Measurements from ENCODE around the gene CCDC83.
"Not testable (repeated sequence)": the region's sequence is repeated elsewhere in the genome, so short reads cannot be mapped to it uniquely, and the experiment has no call there.

Gene CCDC83

DNA sequence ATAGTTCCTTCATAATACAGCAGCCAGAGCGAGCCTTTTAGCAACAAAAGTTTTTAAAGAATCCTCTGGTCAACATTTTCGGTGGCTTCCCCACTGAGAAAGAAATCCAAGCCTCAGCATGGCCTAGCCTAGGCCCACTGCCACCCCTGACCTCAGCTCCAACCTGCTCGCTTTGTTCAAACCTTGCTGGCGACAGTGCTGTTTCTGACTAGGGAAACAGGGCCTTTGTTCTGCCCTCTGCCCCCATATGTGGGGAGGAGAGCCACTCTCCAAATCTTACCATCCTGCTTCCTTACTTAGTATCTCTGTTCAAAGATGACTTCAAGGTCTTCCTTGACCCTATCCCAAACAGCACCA lies 95.8 kb downstream of the CCDC83 start:
- Histone ChIP-seq H3K9ac (ENCODE audit: low read depth, low read length, poor library complexity) (no peak overlapping the region), H3K4me2 (ENCODE audit: insufficient read depth, low read length, poor library complexity, severe bottlenecking) (no peak overlapping the region), H3K27ac (replicated peaks; ENCODE audit: low read length) (no peak overlapping the region), H3K23ac (ENCODE audit: low read depth, low read length, poor library complexity) (no peak overlapping the region), H3K36me3 (replicated peaks in 1 of 2; ENCODE audit: control insufficient read depth in 2 of 2, insufficient read depth in 2 of 2, low read length in 2 of 2) (peaks cover 2 to 24% of the 10 kb centered on the region in 2 donors), H4K91ac (ENCODE audit: low read depth, low read length, poor library complexity) (no peak overlapping the region), H2AK5ac (ENCODE audit: low read depth, low read length) (no peak overlapping the region), H3K79me1 (ENCODE audit: low read depth, low read length) (no peaks in the 10 kb centered on the region), H2BK5ac (ENCODE audit: low read length) (no peak overlapping the region), H2BK15ac (ENCODE audit: low read length) (no peak overlapping the region), H3K4me1 (ENCODE audit: control insufficient read depth in 2 of 2, insufficient read depth in 1 of 2, low read depth in 1 of 2, low read length in 2 of 2) (no peaks in the 10 kb centered on the region), H4K8ac (ENCODE audit: low read depth, low read length) (no peak overlapping the region), H3K14ac (ENCODE audit: low read length) (no peak overlapping the region), H2AFZ (ENCODE audit: low read length) (no peak overlapping the region), H2BK120ac (ENCODE audit: low read depth, low read length) (no peak overlapping the region), H3K27me3 (ENCODE audit: control insufficient read depth in 3 of 3, insufficient read depth in 3 of 3, low read depth in 1 of 3, low read length in 3 of 3) (no peaks in the 10 kb centered on the region), H3K9me3 (replicated peaks in 1 of 2; ENCODE audit: control insufficient read depth in 2 of 2, insufficient read depth in 1 of 2, low read depth in 1 of 2, low read length in 2 of 2) (peaks cover 0 to 1% of the 10 kb centered on the region in 2 donors), H3K4ac (ENCODE audit: low read length) (no peak overlapping the region), H2BK12ac (ENCODE audit: low read length) (no peak overlapping the region), H3K4me3 (ENCODE audit: low read length in 2 of 2) (no peak overlapping the region), H3K18ac (ENCODE audit: low read length) (no peak overlapping the region)
- DNase-seq (ENCODE audit: low spot score): no peak
- WGBS, 2 donors (ENCODE audit: extremely low coverage in 2 of 2, insufficient read length in 2 of 2, insufficient replicate concordance in 1 of 2): no CpG with 5 or more reads among the region's 4 CpGs

DNA sequence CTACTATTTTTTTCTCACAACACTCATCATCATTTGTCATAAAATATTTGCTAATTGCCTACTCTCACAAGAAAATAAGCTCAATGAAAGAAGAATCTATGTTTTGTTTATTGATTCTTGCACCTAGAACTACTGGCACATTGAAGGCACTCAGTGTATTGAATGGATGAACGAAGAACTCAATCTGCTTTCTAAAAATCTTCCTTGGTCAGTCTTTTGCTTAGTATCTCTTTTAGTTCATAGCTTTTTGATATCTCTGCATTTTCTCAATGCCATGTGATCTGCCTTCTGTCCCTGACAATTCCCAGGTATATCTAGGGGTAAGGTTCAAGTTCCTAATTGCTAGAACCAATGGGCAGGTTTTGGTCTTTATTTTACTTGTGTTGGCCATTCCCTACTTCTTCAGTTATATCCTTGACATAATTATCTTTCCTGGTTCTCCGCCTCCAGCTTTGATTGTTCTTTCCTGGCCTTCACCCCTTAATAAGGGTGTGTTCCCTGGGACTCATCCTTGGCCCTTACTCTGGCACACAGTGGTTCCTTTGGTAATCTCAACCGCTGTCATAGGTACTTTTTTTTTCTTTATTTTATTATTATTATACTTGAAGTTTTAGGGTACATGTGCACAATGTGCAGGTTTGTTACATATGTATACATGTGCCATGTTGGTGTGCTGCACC lies 96.4 kb downstream of the CCDC83 start:
- H3K27me3 ChIP-seq (ENCODE audit: control insufficient read depth in 3 of 3, insufficient read depth in 3 of 3, low read depth in 1 of 3, low read length in 3 of 3): no peaks in the 10 kb centered on the region
- H3K4ac ChIP-seq (ENCODE audit: low read length): no peak overlapping the region
- no CpG with 5 or more reads among the region's 3 CpGs for WGBS, 2 donors (ENCODE audit: extremely low coverage in 2 of 2, insufficient read length in 2 of 2, insufficient replicate concordance in 1 of 2)
- no peak overlapping the region for H3K23ac ChIP-seq (ENCODE audit: low read depth, low read length, poor library complexity)
- H2BK120ac ChIP-seq (ENCODE audit: low read depth, low read length): no peak overlapping the region
- no peak overlapping the region for H3K27ac ChIP-seq (replicated peaks; ENCODE audit: low read length)
- H3K4me2 ChIP-seq (ENCODE audit: insufficient read depth, low read length, poor library complexity, severe bottlenecking): no peak overlapping the region
- H2BK15ac ChIP-seq (ENCODE audit: low read length): no peak overlapping the region
- H3K18ac ChIP-seq (ENCODE audit: low read length): no peak overlapping the region
- no peak overlapping the region for H3K14ac ChIP-seq (ENCODE audit: low read length)
- H2AK5ac ChIP-seq (ENCODE audit: low read depth, low read length): no peak overlapping the region
- no peak for DNase-seq (ENCODE audit: low spot score)
- no peak overlapping the region for H3K4me3 ChIP-seq (ENCODE audit: low read length in 2 of 2)
- H4K91ac ChIP-seq (ENCODE audit: low read depth, low read length, poor library complexity): no peak overlapping the region
- no peak overlapping the region for H4K8ac ChIP-seq (ENCODE audit: low read depth, low read length)
- no peak overlapping the region for H3K9ac ChIP-seq (ENCODE audit: low read depth, low read length, poor library complexity)
- H3K9me3 ChIP-seq (replicated peaks in 1 of 2; ENCODE audit: control insufficient read depth in 2 of 2, insufficient read depth in 1 of 2, low read depth in 1 of 2, low read length in 2 of 2): peaks cover 0 to 1% of the 10 kb centered on the region in 2 donors
- no peak overlapping the region for H2AFZ ChIP-seq (ENCODE audit: low read length)
- peaks cover 3 to 30% of the 10 kb centered on the region in 2 donors for H3K36me3 ChIP-seq (replicated peaks in 1 of 2; ENCODE audit: control insufficient read depth in 2 of 2, insufficient read depth in 2 of 2, low read length in 2 of 2)
- no peak overlapping the region for H2BK5ac ChIP-seq (ENCODE audit: low read length)
- H3K4me1 ChIP-seq (ENCODE audit: control insufficient read depth in 2 of 2, insufficient read depth in 1 of 2, low read depth in 1 of 2, low read length in 2 of 2): no peaks in the 10 kb centered on the region
- no peak overlapping the region for H2BK12ac ChIP-seq (ENCODE audit: low read length)
- H3K79me1 ChIP-seq (ENCODE audit: low read depth, low read length): no peaks in the 10 kb centered on the region

DNA sequence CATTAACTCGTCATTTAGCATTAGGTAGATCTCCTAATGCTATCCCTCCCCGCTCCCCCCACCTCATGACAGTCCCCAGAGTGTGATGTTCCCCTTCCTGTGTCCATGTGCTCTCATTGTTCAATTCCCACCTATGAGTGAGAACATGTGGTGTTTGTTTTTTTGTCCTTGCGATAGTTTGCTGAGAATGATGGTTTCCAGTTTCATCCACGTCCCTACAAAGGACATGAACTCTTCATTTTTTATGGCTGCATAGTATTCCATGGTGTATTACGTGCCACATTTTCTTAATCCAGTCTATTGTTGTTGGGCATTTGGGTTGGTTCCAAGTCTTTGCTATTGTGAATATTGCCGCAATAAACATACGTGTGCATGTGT lies 96.9 kb downstream of the CCDC83 start:
- H3K4me1 ChIP-seq (ENCODE audit: control insufficient read depth in 2 of 2, insufficient read depth in 1 of 2, low read depth in 1 of 2, low read length in 2 of 2): not testable (repeated sequence)
- WGBS, 2 donors (ENCODE audit: extremely low coverage in 2 of 2, insufficient read length in 2 of 2, insufficient replicate concordance in 1 of 2): no CpG with 5 or more reads among the region's 7 CpGs

DNA sequence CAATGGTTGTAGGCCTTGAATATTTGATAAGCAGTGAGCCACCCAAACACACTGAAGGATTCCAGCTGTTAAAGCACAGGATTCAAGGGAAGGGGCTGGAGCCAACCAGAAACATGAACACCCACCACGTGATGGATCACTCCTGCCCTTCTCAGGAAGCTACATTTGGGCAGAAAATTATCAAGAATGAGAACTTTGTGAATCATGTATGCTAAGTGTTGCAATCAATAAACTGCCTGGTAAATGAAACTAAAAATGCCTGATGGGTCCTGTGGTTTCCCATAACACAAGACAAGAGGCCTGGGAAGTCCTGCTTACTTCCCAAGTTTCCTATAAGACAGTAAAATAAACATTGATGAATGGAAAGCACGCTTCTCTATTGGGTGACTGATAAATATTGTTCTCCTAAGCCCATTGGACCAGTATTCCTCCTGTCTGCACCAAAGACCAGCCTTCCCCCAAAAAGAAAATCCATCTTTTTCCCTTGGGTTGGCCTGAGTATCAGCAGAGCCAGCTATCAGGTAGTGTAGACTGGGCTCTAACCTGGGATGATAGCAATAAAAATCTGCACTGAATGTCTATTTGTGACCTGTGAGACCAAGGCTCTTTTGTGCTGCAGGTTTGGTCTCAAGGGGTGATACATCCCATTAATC lies 98.4 kb downstream of the CCDC83 start:
- no peak overlapping the region for H3K27ac ChIP-seq (replicated peaks; ENCODE audit: low read length)
- peaks cover 5 to 50% of the 10 kb centered on the region in 2 donors for H3K36me3 ChIP-seq (replicated peaks in 1 of 2; ENCODE audit: control insufficient read depth in 2 of 2, insufficient read depth in 2 of 2, low read length in 2 of 2)
- H3K4me2 ChIP-seq (ENCODE audit: insufficient read depth, low read length, poor library complexity, severe bottlenecking): no peak overlapping the region

More for the DNA sequence above, 96.9 kb downstream of the CCDC83 start:
- H3K36me3 ChIP-seq (replicated peaks in 1 of 2; ENCODE audit: control insufficient read depth in 2 of 2, insufficient read depth in 2 of 2, low read length in 2 of 2): peaks cover 5 to 35% of the 10 kb centered on the region in 2 donors
- not testable (repeated sequence) for H3K79me1 ChIP-seq (ENCODE audit: low read depth, low read length); H2AK5ac ChIP-seq (ENCODE audit: low read depth, low read length); H3K4me2 ChIP-seq (ENCODE audit: insufficient read depth, low read length, poor library complexity, severe bottlenecking); H4K91ac ChIP-seq (ENCODE audit: low read depth, low read length, poor library complexity); H3K27ac ChIP-seq (replicated peaks; ENCODE audit: low read length); H3K23ac ChIP-seq (ENCODE audit: low read depth, low read length, poor library complexity); H3K4ac ChIP-seq (ENCODE audit: low read length); H2BK5ac ChIP-seq (ENCODE audit: low read length); H2AFZ ChIP-seq (ENCODE audit: low read length); H2BK120ac ChIP-seq (ENCODE audit: low read depth, low read length); H3K9ac ChIP-seq (ENCODE audit: low read depth, low read length, poor library complexity); H2BK12ac ChIP-seq (ENCODE audit: low read length); H3K4me3 ChIP-seq (ENCODE audit: low read length in 2 of 2); DNase-seq (ENCODE audit: low spot score); H3K9me3 ChIP-seq (replicated peaks in 1 of 2; ENCODE audit: control insufficient read depth in 2 of 2, insufficient read depth in 1 of 2, low read depth in 1 of 2, low read length in 2 of 2); H3K18ac ChIP-seq (ENCODE audit: low read length); H3K14ac ChIP-seq (ENCODE audit: low read length); H2BK15ac ChIP-seq (ENCODE audit: low read length); H3K27me3 ChIP-seq (ENCODE audit: control insufficient read depth in 3 of 3, insufficient read depth in 3 of 3, low read depth in 1 of 3, low read length in 3 of 3); H4K8ac ChIP-seq (ENCODE audit: low read depth, low read length)

More for the DNA sequence above, 98.4 kb downstream of the CCDC83 start:
- no peak overlapping the region for H3K4me3 ChIP-seq (ENCODE audit: low read length in 2 of 2)
- H2AFZ ChIP-seq (ENCODE audit: low read length): no peak overlapping the region
- no peak overlapping the region for H2BK12ac ChIP-seq (ENCODE audit: low read length)
- no peaks in the 10 kb centered on the region for H3K4me1 ChIP-seq (ENCODE audit: control insufficient read depth in 2 of 2, insufficient read depth in 1 of 2, low read depth in 1 of 2, low read length in 2 of 2)
- H3K9ac ChIP-seq (ENCODE audit: low read depth, low read length, poor library complexity): no peak overlapping the region
- no peak overlapping the region for H2BK5ac ChIP-seq (ENCODE audit: low read length)
- no peaks in the 10 kb centered on the region for H3K79me1 ChIP-seq (ENCODE audit: low read depth, low read length)
- DNase-seq (ENCODE audit: low spot score): no peak
- H3K18ac ChIP-seq (ENCODE audit: low read length): no peak overlapping the region
- no peak overlapping the region for H3K23ac ChIP-seq (ENCODE audit: low read depth, low read length, poor library complexity)
- no peak overlapping the region for H4K91ac ChIP-seq (ENCODE audit: low read depth, low read length, poor library complexity)
- H4K8ac ChIP-seq (ENCODE audit: low read depth, low read length): no peak overlapping the region
- H2BK15ac ChIP-seq (ENCODE audit: low read length): no peak overlapping the region
- no peak overlapping the region for H2AK5ac ChIP-seq (ENCODE audit: low read depth, low read length)
- no peak overlapping the region for H3K14ac ChIP-seq (ENCODE audit: low read length)
- no CpG with 5 or more reads among the region's 2 CpGs for WGBS, 2 donors (ENCODE audit: extremely low coverage in 2 of 2, insufficient read length in 2 of 2, insufficient replicate concordance in 1 of 2)
- no peaks in the 10 kb centered on the region for H3K27me3 ChIP-seq (ENCODE audit: control insufficient read depth in 3 of 3, insufficient read depth in 3 of 3, low read depth in 1 of 3, low read length in 3 of 3)
- peaks cover 0 to 1% of the 10 kb centered on the region in 2 donors for H3K9me3 ChIP-seq (replicated peaks in 1 of 2; ENCODE audit: control insufficient read depth in 2 of 2, insufficient read depth in 1 of 2, low read depth in 1 of 2, low read length in 2 of 2)
- H2BK120ac ChIP-seq (ENCODE audit: low read depth, low read length): no peak overlapping the region
- H3K4ac ChIP-seq (ENCODE audit: low read length): no peak overlapping the region

Data from neuronal stem cell (in vitro differentiated cells).